Activated naive CD4-positive, alpha-beta T cell treated with anti-CD3 and anti-CD28 coated beads, Interleukin-2, amount 50 U/mL, for 24 hours (primary cell): ENCODE data around the gene CYYR1.

Experiments used
- H3K27ac Mint-ChIP-seq: one replicate; pipeline ENCODE4 v1.8.0; 2021; ENCODE audit warnings: mild to moderate bottlenecking, mixed read lengths
- H3K27me3 Mint-ChIP-seq: one replicate; pipeline ENCODE4 v1.8.0; 2021; ENCODE audit warnings: mixed read lengths
- H3K36me3 Mint-ChIP-seq: one replicate; pipeline ENCODE4 v1.8.0; 2021; ENCODE audit warnings: mixed read lengths
- H3K4me1 Mint-ChIP-seq: one replicate; pipeline ENCODE4 v1.8.0; 2021; ENCODE audit warnings: mixed read lengths
- H3K4me3 Mint-ChIP-seq: one replicate; pipeline ENCODE4 v1.8.0; 2021; ENCODE audit warnings: mild to moderate bottlenecking, mixed read lengths
- H3K9me3 Mint-ChIP-seq: one replicate; pipeline ENCODE4 v1.8.0; 2021; ENCODE audit warnings: mixed read lengths

Gene CYYR1

DNA sequence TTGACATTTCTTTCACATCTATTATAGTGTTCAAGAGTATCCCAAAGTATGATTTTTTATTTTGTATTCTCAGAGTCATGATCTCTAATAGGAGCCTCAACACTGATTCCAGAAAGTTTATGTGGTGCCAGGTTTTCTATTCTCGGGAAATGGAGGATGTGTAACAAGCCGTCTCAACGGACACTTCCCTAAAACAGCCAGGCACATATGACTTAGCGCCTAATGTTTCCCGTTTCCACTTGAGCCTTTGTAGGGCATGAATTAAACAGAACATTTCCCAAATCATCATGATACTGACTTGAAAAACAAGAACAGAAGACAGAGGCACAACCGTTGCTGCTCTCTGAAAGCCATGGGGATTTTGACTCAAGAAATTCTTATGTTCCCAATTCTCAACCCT is 8.0 kb downstream of the CYYR1 start:
- Mint-ChIP-seq H3K36me3 (no peaks in the 10 kb centered on the region), H3K27me3 (peaks cover 16% of the 10 kb centered on the region), H3K4me1 (no peaks in the 10 kb centered on the region), H3K9me3 (no peaks in the 10 kb centered on the region), H3K27ac (no peak overlapping the region), H3K4me3 (no peak overlapping the region)

DNA sequence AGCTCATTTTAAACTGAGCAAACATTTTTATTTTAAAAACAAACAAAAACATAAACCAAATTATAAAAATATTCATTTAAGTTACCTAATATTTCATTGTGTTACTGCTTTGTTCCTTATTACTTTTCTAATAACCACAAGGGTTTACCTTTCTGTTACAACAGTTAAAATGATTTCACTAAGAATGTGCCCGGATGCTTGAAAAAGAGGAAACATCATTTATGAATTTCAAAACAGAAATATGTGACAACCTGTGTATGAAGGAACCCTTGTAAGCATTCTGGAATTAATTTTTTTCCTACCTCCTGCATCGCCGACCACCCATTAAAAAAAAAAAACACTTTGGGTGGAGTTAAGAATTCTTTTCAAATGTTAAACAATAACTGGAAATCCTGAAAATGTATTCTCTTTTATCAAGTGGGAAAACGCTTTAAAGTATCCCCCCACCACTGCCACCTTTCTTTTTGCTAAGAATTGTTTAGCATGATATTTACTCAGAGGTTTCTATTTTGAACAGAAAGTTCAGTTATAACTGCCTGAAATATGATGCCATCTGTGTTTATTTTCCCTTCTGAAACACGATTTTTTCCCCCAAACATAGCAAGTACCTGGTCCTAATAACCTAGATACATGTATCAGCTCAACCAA is 9.1 kb downstream of the CYYR1 start:
- Mint-ChIP-seq H3K4me1 (no peaks in the 10 kb centered on the region), H3K36me3 (no peaks in the 10 kb centered on the region), H3K9me3 (no peaks in the 10 kb centered on the region), H3K27ac (no peak overlapping the region), H3K27me3 (peaks cover 13% of the 10 kb centered on the region), H3K4me3 (no peak overlapping the region)

DNA sequence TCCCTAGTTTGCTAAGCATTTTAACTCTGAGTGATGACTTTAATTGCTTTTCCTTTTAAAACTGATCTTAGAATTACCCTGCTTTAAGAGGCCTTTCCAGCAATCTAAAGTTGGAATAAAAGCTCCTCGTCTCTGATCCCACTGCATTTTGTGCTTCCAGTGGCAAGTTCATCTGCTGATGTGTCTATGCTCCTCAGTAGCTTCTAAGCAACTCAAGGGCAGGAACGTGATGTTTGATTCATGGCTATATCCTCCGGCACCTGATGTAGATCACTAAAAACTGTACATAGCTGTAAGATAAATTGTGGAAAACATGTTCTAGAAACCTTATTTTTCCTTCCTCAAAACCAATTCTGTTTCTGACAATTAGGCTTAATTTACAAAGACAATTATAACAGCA is 12.5 kb downstream of the CYYR1 start:
- no peak overlapping the region for H3K27ac Mint-ChIP-seq
- H3K4me1 Mint-ChIP-seq: no peaks in the 10 kb centered on the region
- no peaks in the 10 kb centered on the region for H3K9me3 Mint-ChIP-seq
- no peaks in the 10 kb centered on the region for H3K36me3 Mint-ChIP-seq
- peaks cover 4% of the 10 kb centered on the region for H3K27me3 Mint-ChIP-seq
- H3K4me3 Mint-ChIP-seq: no peak overlapping the region

DNA sequence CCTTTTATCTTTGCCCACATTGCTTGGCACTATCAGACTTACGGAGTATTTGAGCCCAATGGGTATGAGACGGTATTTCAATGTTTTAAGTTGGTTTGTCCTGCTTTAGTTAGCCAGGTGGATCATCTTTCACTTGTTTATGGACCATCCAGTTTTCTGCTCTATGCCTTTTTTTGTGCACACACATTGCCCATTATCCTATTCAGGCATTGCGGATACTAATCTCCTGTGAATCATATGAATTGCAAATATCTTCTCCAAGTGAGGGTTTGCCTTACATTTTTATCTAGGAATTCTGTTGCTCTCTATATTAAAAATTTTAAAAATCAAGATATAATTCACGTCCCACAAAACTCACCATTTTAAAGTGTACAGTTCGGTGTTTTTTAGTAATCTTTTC is 14.0 kb downstream of the CYYR1 start:
- Mint-ChIP-seq H3K4me1 (no peaks in the 10 kb centered on the region), H3K27me3 (peaks cover 2% of the 10 kb centered on the region), H3K4me3 (no peak overlapping the region), H3K27ac (no peak overlapping the region), H3K36me3 (no peaks in the 10 kb centered on the region), H3K9me3 (no peaks in the 10 kb centered on the region)

DNA sequence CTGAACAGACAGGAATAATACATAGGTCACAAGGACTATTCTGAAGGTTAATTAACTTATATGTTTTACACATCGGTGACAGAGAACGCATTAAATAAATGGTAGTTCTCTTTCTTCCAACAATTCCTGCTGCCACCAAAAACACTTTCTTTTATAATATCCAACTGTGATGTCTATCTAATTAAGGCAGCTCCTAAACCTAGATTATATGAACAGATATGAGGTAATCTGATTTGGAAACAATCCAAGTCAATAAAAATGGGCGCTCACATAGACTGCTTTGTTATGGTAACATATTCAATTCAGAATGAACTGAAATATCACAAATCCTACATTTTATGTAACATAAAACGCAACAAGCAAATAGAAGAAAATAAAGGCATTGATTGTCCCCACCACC is 16.0 kb downstream of the CYYR1 start:
- H3K9me3 Mint-ChIP-seq: no peaks in the 10 kb centered on the region

DNA sequence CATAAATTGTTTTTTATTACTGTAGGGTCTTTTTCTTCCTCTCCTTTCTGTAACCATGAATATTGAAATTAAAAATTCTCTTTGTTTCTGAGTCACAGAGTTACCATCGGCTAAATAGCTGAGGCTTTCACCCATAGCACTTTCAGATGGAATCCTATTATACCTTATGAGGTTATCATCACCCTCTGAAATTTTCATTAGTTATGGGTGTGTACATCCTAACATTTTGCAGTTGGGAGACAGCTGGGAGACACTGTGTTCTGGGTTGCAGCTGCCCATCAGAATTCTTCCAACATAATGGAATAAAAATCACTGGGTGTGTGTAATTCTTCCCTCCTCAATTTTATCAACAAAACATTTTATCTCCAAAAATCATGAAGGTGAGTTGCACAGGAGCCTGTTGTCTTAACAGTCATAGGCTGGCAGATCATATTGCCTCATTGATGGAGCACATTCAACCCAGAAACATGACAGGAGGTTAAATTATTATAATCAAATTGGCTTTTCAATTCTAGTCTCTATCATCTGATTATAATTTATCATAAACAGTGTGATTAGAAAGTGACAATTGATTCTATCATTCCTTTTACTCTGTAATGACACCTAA is 17.4 kb downstream of the CYYR1 start:
- H3K27me3 Mint-ChIP-seq: peaks cover 2% of the 10 kb centered on the region
- no peak overlapping the region for H3K27ac Mint-ChIP-seq
- no peaks in the 10 kb centered on the region for H3K4me1 Mint-ChIP-seq
- H3K4me3 Mint-ChIP-seq: no peak overlapping the region
- H3K9me3 Mint-ChIP-seq: no peaks in the 10 kb centered on the region
- H3K36me3 Mint-ChIP-seq: no peaks in the 10 kb centered on the region

More for the DNA sequence above, 16.0 kb downstream of the CYYR1 start:
- H3K27ac Mint-ChIP-seq: no peak overlapping the region
- no peak overlapping the region for H3K4me3 Mint-ChIP-seq
- H3K27me3 Mint-ChIP-seq: peaks cover 2% of the 10 kb centered on the region
- H3K4me1 Mint-ChIP-seq: no peaks in the 10 kb centered on the region
- no peaks in the 10 kb centered on the region for H3K36me3 Mint-ChIP-seq

DNA sequence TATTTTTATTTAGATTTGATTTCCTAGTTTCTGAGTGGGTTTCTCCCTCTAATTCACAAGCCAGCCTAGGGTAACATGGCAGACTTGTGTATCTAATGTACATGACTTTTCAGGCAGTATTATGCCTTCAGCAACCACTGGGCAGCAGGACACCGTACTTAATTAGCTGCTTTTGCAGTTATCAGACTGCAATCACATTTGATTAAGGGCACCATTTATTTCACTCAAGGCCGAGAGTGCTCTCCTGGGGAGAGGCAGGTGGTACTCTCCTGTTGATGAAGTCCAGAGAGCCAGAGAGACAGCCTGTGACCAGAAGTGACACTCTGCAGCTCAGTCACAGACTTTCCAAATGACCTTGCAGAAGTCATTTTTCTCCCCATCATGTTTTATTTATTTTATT is 18.7 kb downstream of the CYYR1 start:
- Mint-ChIP-seq H3K27me3 (peaks cover 2% of the 10 kb centered on the region), H3K27ac (no peak overlapping the region), H3K4me3 (no peak overlapping the region), H3K9me3 (no peaks in the 10 kb centered on the region), H3K4me1 (no peaks in the 10 kb centered on the region), H3K36me3 (no peaks in the 10 kb centered on the region)

DNA sequence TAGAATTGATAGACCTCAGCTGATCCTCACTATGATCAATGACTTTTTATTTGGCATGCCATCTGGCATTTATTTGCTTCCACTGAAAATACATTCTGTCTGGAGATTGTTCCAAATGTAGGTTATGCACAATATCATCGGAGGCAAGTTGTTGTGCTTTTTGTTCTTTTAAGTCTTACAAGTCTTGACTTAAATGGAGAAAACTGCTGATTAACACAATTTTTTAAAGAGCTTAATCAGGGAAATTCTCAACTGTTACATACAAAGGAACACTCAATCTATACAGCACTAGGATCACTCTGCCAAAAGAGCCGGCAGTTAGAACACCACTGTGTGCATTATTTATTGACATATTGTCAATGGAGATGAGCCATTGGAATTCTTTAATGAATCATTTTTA is 19.2 kb downstream of the CYYR1 start:
- no peaks in the 10 kb centered on the region for H3K4me1 Mint-ChIP-seq

DNA sequence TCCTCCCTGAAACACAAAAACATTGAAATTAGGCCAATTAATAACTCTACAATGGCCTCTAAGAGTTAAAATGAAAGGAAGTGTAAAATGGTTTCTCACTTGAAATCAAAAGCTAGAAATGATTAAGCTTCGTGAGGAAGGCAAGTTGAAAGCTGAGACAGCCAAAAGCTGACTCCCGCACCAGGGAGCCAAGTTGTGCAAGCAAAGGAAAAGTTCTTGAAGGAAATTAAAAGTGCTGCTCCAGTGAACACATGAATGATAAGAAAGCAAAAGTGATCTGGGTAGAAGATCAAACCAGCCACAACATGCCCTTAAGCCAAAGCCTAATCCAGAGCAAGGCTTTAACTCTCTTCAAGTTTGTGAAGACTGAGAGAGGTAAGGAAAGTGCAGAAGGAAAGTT is 22.8 kb downstream of the CYYR1 start:
- Mint-ChIP-seq H3K27ac (no peak overlapping the region), H3K9me3 (no peaks in the 10 kb centered on the region), H3K36me3 (no peaks in the 10 kb centered on the region), H3K4me1 (no peaks in the 10 kb centered on the region), H3K4me3 (no peak overlapping the region), H3K27me3 (no peaks in the 10 kb centered on the region)

More for the DNA sequence above, 19.2 kb downstream of the CYYR1 start:
- no peaks in the 10 kb centered on the region for H3K36me3 Mint-ChIP-seq
- H3K27me3 Mint-ChIP-seq: peaks cover 2% of the 10 kb centered on the region
- H3K9me3 Mint-ChIP-seq: no peaks in the 10 kb centered on the region
- H3K27ac Mint-ChIP-seq: no peak overlapping the region
- no peak overlapping the region for H3K4me3 Mint-ChIP-seq

DNA sequence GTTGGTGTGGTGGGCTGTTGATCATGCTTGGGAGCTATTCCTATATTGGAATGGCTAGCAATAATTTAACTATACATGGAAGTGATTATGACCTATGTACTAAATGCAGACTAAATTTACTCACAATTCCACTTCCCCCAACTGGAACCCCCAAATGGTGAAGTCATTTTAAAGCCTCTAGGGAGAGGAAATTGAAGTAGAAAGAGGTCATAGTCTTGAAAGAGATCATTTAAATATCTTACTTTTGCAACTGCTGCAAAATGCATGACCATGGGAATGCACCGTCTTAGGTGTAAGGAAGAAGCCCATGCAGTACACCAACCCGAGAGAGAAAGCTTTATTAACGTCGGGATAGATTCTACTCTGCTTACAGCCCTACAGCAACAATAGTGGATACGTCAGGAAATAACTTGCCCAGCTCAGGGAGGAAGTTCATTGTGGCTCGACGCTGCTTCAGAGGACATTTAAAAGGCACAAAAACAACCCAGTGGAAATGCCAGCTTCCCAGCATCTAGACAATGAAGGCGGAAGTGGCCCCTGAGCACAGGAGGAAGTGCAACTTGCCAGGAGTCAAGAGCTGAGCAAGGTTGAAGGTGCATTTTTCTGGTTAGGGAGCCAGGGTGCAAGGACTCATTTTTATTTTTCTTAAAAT is 26.5 kb downstream of the CYYR1 start:
- Mint-ChIP-seq H3K27ac (no peak overlapping the region), H3K36me3 (no peaks in the 10 kb centered on the region), H3K4me1 (no peaks in the 10 kb centered on the region), H3K4me3 (no peak overlapping the region), H3K27me3 (no peaks in the 10 kb centered on the region), H3K9me3 (no peaks in the 10 kb centered on the region)

DNA sequence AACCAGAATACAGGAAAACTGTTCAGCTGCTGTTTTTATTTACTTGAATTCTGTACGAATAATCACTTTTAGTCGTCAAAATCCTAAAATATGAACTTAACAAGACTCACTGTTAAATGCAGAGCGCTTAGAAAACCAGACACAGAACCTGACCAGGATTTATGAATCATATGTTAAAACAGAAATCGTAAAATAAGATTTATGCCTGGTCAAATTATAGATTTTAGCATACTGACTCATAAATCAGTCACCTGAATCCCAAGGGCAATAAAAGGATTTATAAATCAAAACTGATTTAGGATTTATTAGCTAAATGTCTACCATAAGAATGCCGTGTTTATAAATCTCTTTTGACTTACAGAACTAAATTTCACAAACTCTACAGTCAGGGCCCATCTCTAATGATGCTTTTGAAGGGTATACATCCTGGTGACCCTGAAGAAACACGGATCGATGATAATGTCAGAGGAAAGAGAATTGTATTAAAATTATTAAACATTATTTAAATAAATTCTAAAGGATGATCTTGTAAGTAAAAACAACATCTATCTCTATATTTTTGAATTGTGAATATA is 28.8 kb downstream of the CYYR1 start:
- H3K36me3 Mint-ChIP-seq: no peaks in the 10 kb centered on the region
- no peaks in the 10 kb centered on the region for H3K4me1 Mint-ChIP-seq
- H3K4me3 Mint-ChIP-seq: no peak overlapping the region
- H3K27ac Mint-ChIP-seq: no peak overlapping the region
- no peaks in the 10 kb centered on the region for H3K27me3 Mint-ChIP-seq
- no peaks in the 10 kb centered on the region for H3K9me3 Mint-ChIP-seq

DNA sequence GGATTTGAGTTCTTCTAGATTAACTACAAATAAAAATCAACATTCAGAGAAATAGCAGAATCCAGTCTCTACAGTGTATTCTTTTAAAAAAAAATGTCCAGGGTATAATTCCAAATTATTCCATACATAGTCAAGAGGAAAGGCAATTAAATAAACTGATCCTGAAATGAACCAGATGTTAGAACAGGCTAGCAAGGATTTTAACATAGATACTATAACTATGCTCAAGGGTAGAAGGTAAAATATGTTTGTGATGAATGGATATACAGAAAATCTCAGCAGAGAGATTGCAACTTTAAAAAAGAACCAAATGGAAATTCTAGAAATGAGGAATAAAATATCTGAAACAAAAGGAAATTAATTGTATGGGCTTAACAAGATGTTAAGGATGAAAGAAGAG is 32.4 kb downstream of the CYYR1 start:
- Mint-ChIP-seq H3K27me3 (no peaks in the 10 kb centered on the region), H3K4me3 (no peak overlapping the region), H3K27ac (no peak overlapping the region), H3K4me1 (no peaks in the 10 kb centered on the region), H3K9me3 (no peaks in the 10 kb centered on the region), H3K36me3 (no peaks in the 10 kb centered on the region)

DNA sequence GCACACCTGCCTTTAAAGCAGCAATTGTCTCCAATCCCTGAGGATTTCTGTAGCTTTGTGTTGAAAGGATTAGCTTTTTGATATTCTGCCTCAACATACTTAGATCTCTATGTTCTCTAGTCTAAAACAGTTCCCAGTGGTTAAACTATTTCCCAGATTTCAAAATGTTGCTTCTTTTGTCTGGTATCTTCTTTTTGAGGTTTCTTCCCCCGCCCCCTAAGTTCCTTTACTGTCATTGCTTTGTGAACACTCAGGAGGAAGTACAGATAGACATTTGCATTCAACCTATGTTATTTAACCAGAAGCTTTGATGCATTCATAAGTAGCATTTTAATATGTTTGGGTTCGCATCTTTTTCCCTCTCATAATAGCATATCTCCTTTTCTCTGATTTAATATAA is 33.5 kb downstream of the CYYR1 start:
- no peaks in the 10 kb centered on the region for H3K36me3 Mint-ChIP-seq
- no peaks in the 10 kb centered on the region for H3K9me3 Mint-ChIP-seq
- H3K27ac Mint-ChIP-seq: no peak overlapping the region
- no peaks in the 10 kb centered on the region for H3K27me3 Mint-ChIP-seq
- H3K4me1 Mint-ChIP-seq: no peaks in the 10 kb centered on the region
- no peak overlapping the region for H3K4me3 Mint-ChIP-seq

DNA sequence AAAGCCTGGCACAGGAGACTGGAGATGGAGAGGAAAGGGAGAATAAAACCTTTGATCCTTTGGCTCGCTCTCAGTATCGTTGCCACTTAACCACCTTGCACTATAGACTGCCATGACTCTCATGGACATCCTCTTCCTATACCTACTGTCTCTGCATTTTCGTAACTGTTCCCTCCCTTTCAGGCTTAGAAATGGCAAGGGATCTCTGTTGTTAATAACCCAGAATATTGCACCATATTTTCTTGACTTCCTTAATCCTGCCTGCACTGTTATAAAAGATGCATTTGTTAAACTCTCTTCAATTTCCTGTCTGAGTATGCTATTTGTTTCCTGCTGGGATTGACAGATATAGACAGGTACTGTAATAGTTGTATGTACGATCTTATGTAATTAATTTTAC is 38.6 kb downstream of the CYYR1 start:
- no peaks in the 10 kb centered on the region for H3K27me3 Mint-ChIP-seq
- no peak overlapping the region for H3K4me3 Mint-ChIP-seq
- no peaks in the 10 kb centered on the region for H3K9me3 Mint-ChIP-seq
- H3K27ac Mint-ChIP-seq: no peak overlapping the region
- no peaks in the 10 kb centered on the region for H3K36me3 Mint-ChIP-seq
- H3K4me1 Mint-ChIP-seq: no peaks in the 10 kb centered on the region

DNA sequence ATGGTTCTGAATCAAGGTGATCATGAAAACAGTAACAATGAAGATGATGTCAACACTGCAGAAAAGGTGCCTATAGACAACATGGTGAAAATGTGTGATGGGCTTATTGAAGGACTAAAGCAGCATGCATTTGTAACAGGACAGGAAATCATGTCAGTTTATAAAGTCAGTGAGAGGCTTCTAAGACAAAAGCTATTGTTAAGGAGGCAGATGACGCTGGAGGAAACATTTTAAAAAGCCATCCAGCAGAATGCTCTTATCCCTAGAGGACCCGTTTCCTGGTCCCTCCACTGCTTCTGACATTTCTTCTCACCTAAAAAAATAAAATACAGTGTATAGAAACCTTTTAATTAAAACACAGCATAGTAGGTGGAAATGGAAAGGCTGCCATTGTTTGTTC is 40.9 kb downstream of the CYYR1 start:
- no peak overlapping the region for H3K27ac Mint-ChIP-seq
- H3K4me1 Mint-ChIP-seq: no peaks in the 10 kb centered on the region
- H3K36me3 Mint-ChIP-seq: no peaks in the 10 kb centered on the region
- no peaks in the 10 kb centered on the region for H3K9me3 Mint-ChIP-seq
- no peak overlapping the region for H3K4me3 Mint-ChIP-seq
- no peaks in the 10 kb centered on the region for H3K27me3 Mint-ChIP-seq

DNA sequence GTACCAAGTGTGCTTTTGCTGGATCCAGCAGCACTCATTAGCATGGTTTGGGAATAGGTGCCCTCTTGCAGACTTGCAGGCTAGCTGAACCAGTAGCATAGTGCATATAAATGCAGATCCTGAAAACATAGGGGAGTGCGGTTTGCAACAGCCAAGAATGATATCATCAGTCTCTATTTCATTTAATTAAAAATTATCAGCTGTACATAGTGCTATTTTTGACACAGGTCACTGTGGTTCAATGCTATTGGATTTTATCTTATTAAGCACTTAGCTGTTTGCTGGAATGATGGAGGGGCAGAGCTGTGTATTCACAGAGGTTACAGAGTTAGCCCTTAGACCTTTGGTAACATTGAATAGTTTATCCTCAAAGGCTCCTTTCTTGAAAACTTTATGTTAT is 43.6 kb downstream of the CYYR1 start:
- Mint-ChIP-seq H3K27me3 (no peaks in the 10 kb centered on the region), H3K36me3 (no peaks in the 10 kb centered on the region), H3K4me1 (no peaks in the 10 kb centered on the region), H3K9me3 (no peaks in the 10 kb centered on the region), H3K4me3 (no peak overlapping the region), H3K27ac (no peak overlapping the region)
